Epithelial cell of proximal tubule (primary cell): ENCODE data around the gene FOXN4. TPM values are rescaled to one million over a fixed set of nuclear protein-coding genes. Genes with fewer than 3 reads are reported as not detected.

Experiments
- DNase-seq: peaks from one replicate; pipeline ENCODE4 v3.0.0-alpha.2; 2011; ENCODE audit warnings: low read depth
- H3K4me3 ChIP-seq: 2 replicates; pipeline ENCODE4 v1.5.1; 2011; ENCODE audit warnings: low read depth, mild to moderate bottlenecking, low read length
- CTCF ChIP-seq: conservative IDR thresholded peaks from 2 replicates; pipeline ENCODE4 v1.5.1; 2012; ENCODE audit warnings: low read depth, mild to moderate bottlenecking, low read length
- total RNA-seq: library from RNA; depleted of rRNA; stranded (reverse); fragments of >200 nt; gene quantifications from 2 replicates; pipeline ENCODE4 v1.2.3, GENCODE V29; 2015

Gene FOXN4
- total RNA-seq, 1 donor from 2014 or later = not detected

DNA sequence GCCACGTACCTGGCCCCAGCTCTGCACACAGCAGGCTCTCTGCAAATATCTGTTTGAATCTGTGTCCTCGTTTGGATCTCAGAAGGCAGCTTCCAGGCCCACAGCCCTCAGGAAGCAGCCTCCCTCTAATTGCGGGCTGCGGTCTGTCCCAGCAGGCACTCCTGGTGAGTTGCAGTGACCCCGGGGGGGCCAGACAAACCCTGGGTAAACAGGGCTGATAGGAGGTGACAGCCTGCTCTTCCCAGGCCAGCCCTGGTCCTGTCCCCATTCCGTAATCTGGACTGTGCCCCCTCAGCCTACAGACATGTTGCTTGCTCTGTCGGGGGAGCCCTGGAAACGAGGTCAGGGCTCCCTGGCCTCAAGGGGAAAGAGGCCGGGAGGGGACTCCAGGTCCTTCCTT is 2.0 kb downstream of the FOXN4 start:
- no peak for TF ChIP-seq CTCF
- DNase-seq = no peak
- H3K4me3 ChIP-seq = no peak overlapping the region

GRCh38 chr12:109305547-109305946 is 3.5 kb downstream of the FOXN4 start:
- no peak overlapping the region for H3K4me3 ChIP-seq
- no peak for TF ChIP-seq CTCF
- DNase-seq = no peak

DNA sequence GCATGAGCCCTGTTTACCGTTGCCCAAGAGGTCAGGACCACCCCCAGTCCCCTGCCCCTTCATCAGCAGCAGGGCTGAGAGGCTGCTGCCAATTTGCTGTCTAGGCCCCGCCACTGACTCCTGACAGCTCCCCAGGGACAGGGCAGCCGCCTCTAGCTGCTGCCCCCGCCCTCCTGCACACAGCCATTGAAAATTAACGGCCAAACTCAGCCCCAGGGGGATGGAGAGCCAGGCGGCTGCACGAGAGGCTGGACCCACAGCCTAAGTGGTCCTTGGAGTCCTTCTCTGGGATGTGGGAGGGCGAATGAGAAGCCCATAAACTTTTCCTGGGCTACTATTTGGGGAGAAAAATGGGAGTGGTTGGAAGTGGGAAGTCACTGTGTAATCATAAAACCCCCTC is 4.6 kb downstream of the FOXN4 start:
- DNase-seq = no peak
- H3K4me3 ChIP-seq = no peak overlapping the region
- no peak for TF ChIP-seq CTCF

GRCh38 chr12:109302770-109303169 is 6.3 kb downstream of the FOXN4 start:
- no peak for DNase-seq
- no peak overlapping the region for H3K4me3 ChIP-seq
- TF ChIP-seq CTCF = no peak

DNA sequence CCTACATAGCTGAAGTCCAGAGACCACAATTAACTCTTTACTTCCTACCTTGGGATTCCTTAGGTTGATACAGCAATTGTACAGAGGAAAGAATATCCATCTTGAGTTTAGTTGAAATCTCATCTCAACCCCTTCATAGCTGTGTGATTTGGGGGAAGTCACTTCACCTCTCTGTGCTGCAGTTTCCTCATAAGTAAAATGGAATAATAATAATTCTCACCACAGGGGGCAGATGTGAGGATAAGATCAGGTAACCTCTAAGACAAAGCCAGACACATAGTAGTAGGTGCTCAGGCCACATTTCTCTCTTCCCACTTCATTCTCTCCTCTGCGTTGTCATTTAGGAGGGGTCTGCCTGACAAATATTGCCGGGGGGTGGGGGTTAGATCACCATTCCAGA is 6.7 kb downstream of the FOXN4 start:
- no peak for DNase-seq
- H3K4me3 ChIP-seq = no peak overlapping the region
- peak; percentile 20 for TF ChIP-seq CTCF

GRCh38 chr12:109301643-109302168 is 7.4 kb downstream of the FOXN4 start:
- H3K4me3 ChIP-seq = no peak overlapping the region
- no peak for DNase-seq
- no peak for TF ChIP-seq CTCF

DNA sequence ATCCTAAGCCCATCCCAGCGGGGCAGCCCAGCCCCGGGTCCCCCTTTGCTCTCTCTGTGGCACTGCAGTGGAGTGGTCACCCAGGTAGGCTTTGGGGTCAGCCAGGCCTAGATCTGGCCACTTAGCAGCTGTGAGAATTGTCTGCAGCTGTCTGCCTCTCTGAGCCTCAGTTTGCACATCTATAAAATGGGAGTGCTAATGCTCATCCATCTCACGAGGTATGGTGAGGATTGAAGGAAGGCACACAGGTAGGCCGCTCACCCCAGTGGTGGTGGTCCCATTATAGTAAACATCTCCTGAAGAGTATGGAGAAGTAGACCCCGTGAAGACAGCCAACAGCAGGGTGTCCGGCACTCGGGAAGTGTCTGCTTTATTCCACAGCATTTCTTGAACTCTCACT is 9.2 kb downstream of the FOXN4 start:
- TF ChIP-seq CTCF = no peak
- no peak overlapping the region for H3K4me3 ChIP-seq
- DNase-seq = no peak
